Kidney epithelial cell (primary cell): ENCODE measurements around the gene SMIM20. TPM values are rescaled to one million over a fixed set of nuclear protein-coding genes. Genes with fewer than 3 reads are reported as not detected.

ENCODE experiments used
- DNase-seq: peaks from one replicate; pipeline ENCODE4 v3.0.0-alpha.2; 2010; ENCODE audit warnings: low read depth
- H3K27me3 ChIP-seq: 2 replicates; pipeline ENCODE4 v1.6.0; 2011; ENCODE audit warnings: low read length; ENCODE audit not compliant: control insufficient read depth, insufficient read depth
- H3K36me3 ChIP-seq: 2 replicates; pipeline ENCODE4 v1.5.1; 2011; ENCODE audit warnings: low read length; ENCODE audit not compliant: control insufficient read depth, insufficient read depth
- H3K4me3 ChIP-seq: 2 replicates; pipeline ENCODE4 v1.5.1; 2011; ENCODE audit warnings: low read depth, mild to moderate bottlenecking, control low read depth, low read length
- total RNA-seq: library from RNA; depleted of rRNA; stranded (reverse); fragments of >200 nt; gene quantifications from 2 replicates; pipeline ENCODE4 v1.2.3, GENCODE V29; 2015
- TF ChIP-seq, protein P1 (sequence below): IDR thresholded peaks from 2 replicates; pipeline ENCODE4 v1.5.1; 2011; ENCODE audit warnings: mild to moderate bottlenecking, moderate library complexity, low read length, control low read depth, inconsistent platforms; ENCODE audit not compliant: insufficient read depth, poor library complexity, severe bottlenecking

Gene SMIM20
- total RNA-seq, 1 donor from 2014 or later = 50.0 TPM

DNA sequence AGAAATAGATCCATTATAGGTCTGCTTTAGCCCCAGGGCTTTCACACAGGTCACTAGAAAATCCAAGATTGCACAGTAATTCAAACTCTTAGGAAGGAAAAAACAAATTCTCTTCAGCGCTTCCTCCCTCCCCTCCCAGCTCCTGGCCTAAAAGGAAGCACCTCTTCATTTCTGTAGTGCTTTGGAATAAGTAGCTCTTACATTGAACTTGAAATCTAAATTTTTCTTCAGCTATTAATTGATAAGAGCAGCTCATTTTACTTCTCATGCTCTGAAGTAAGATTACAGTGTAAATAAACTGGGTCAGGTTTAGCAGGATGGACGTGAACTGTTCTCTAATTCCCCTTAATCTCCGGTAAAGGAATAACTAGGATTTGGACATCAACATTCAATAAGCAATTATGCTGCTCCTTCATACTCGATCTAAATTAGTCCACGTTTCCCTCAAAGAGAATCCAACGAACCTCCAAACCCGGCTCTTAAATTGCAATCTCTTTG is 40.3 kb upstream of the SMIM20 start:
- Histone ChIP-seq H3K4me3 (no peak overlapping the region), H3K27me3 (no peaks in the 10 kb centered on the region), H3K36me3 (no peaks in the 10 kb centered on the region)
- TF ChIP-seq, protein P1, sequence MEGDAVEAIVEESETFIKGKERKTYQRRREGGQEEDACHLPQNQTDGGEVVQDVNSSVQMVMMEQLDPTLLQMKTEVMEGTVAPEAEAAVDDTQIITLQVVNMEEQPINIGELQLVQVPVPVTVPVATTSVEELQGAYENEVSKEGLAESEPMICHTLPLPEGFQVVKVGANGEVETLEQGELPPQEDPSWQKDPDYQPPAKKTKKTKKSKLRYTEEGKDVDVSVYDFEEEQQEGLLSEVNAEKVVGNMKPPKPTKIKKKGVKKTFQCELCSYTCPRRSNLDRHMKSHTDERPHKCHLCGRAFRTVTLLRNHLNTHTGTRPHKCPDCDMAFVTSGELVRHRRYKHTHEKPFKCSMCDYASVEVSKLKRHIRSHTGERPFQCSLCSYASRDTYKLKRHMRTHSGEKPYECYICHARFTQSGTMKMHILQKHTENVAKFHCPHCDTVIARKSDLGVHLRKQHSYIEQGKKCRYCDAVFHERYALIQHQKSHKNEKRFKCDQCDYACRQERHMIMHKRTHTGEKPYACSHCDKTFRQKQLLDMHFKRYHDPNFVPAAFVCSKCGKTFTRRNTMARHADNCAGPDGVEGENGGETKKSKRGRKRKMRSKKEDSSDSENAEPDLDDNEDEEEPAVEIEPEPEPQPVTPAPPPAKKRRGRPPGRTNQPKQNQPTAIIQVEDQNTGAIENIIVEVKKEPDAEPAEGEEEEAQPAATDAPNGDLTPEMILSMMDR = no peak
- no peak for DNase-seq

DNA sequence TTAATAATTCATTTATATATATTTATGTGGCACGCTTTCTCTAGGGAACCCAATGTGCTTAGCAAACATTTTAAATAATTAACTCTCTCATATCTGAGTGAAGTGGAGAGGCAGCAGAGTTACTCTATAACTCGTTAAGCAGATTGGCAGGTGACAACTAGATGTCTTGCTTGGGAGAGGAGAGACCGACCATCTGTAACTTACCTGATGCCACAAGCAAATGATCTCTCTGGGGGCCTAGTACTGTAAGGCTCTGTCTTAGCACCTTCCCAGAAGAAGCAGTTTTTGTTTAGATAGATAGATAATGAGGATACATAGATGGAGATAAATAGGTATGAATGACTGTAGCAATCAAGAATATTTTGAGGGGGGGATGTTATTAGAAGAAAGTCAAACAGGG is 39.4 kb upstream of the SMIM20 start:
- no peak overlapping the region for H3K4me3 ChIP-seq
- DNase-seq = no peak
- H3K36me3 ChIP-seq = no peaks in the 10 kb centered on the region
- no peaks in the 10 kb centered on the region for H3K27me3 ChIP-seq
- TF ChIP-seq, protein P1 = no peak

DNA sequence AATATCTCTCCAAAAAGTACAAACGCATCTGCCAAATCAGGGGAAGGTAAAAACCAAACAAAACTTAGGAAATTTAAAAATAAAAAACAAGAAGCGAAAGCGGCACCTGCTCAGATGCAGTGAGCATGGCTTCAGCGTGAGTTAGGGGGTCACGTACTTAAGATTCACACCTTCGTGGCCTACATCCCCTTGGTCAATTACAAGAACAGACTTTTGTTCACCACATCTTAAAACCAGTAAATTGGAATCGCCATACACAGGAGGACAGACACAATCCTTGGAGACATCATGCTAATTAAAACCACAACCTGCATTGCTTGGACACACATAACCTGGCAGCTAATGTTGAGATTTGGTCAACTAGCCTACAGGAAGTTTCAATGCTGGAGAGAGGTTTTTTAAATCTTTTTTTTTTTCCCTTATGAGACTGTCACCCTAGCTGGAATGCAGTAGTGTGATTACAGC is 38.7 kb upstream of the SMIM20 start:
- DNase-seq = no peak
- TF ChIP-seq, protein P1 = no peak
- Histone ChIP-seq H3K4me3 (no peak overlapping the region), H3K36me3 (no peaks in the 10 kb centered on the region), H3K27me3 (no peaks in the 10 kb centered on the region)

DNA sequence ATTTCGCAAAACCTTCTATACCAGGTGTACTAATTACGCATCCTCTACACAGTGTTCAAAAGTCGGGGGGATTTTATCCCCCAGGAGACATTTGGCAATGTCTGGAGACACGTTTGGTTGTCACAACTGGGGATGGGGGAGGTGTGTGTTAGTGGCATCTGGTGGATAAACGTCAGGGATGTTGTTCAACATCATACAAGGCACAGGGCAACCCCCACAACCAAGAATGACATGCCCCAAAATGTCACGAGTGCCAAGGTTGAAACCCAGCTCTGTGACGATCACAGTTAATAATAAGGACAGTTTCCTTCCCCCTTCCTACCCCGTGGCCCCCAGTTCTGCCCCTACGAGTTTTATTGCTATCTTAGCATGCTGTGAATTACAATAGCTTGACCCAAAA is 35.3 kb upstream of the SMIM20 start:
- no peak for DNase-seq
- H3K4me3 ChIP-seq = no peak overlapping the region
- H3K27me3 ChIP-seq = no peaks in the 10 kb centered on the region
- H3K36me3 ChIP-seq = no peaks in the 10 kb centered on the region
- TF ChIP-seq, protein P1 = no peak

DNA sequence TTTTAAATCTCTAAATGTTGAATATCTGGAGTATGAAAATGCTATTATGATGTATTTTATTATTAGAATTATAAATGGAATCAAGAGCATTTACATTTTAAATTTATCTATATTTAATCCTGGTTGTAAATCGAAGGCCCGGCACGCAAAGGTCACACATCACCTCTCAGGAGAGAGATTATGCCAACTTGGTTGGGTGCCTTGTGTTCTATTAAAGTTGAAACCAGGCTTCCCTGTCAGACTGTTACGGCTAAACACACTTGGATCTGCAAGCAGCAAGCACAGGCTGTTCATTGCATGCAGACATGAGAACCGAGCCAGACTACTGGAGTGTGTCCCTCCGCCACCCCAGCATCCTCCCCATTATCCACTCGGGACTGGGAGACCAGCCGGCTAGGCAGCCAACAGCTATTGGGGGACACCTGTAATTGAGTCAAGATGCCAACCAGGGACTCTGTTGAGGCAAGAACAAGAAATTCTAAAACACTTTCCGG is 34.9 kb upstream of the SMIM20 start:
- Histone ChIP-seq H3K4me3 (no peak overlapping the region), H3K36me3 (no peaks in the 10 kb centered on the region), H3K27me3 (no peaks in the 10 kb centered on the region)
- DNase-seq = no peak
- TF ChIP-seq, protein P1 = no peak

DNA sequence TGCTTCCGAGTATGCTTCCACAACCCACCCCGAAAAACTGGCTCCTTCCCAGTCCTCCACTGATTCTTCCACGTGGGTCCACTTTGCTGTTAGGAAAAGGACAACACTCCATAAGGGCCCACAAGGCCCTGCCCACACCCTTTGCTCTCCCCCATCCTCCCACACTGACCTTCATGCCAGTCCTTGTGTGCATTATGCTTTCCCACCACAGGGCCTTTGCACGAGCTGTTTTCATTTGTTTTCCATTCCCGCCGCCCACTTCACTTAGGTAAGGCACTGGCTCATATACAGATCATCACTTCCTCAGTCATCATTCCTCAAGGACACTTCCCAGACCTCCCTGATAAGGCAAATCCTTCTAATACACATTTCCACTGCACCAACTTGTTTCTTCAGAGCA is 34.4 kb upstream of the SMIM20 start:
- TF ChIP-seq, protein P1 = no peak
- DNase-seq = no peak
- no peaks in the 10 kb centered on the region for H3K27me3 ChIP-seq
- H3K4me3 ChIP-seq = no peak overlapping the region
- no peaks in the 10 kb centered on the region for H3K36me3 ChIP-seq
